NCI-H1436 treated with DMSO at 0.1 percent for 48 hours (cell line): ENCODE results near the gene UBASH3A.
A peak's percentile ranks its signal among the peaks of the same experiment; 100 is the strongest.

Source experiments
- DNase-seq: peaks from one replicate; lab custom pipeline; 2025; lab: John Stamatoyannopoulos, UW

The UBASH3A gene

DNA sequence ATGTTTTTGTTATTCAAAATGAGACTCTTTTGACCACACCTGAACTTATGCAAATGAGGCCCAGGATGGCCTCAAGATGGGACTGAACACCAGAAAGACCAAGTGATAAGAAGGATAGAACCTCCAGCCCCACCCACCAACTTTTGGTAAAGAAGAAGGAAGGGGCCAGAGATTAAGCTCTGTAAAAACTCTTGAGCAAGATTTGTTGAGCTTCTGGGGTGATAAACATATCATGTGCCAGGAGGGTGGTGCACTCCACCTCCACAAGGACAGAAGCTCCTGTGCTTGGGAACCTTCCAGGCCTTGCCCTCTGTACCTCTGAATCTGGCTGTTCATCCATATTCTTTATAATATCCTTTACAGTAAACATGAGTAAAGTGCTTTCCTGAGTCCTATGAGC, 87.0 kb downstream of the UBASH3A start:
- DNase-seq = no peak

DNA sequence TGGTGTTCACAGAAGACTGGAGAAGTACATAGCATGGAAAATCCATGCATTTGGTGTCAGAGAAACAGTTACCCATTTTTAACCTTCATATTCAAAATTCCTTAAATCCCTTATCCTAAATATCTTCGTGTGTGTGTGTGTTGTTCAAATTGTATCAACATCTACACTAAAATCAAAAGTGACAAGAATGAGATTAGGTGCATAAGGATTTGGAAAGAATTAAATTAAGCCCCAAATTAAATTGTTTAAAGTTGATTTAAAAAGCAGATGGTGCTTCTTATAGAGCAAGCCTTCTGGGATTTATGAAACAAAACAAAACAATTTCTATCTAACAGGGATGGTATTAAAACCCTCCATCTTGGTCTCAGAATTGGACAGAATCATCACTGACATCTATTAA, 87.6 kb downstream of the UBASH3A start:
- DNase-seq = no peak

DNA sequence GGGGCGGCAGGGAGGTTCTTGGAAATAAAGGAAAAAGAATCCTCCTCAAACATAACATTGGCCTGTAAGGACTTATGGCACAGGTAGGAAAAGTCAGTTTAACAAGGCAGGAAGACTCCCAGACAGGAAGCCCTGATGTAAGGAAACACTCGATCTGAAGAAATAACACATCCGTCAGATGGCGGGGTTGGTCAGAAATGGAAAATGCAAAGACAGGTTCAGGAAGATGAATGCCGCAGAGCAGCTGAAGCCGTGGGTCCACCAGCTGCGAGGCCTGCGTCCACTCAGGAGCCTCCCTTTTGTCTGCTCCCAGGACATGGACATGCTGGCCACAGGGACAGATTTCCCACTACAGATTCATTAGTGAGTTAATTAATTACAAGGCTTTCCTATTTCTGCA, 88.5 kb downstream of the UBASH3A start:
- DNase-seq = no peak

DNA sequence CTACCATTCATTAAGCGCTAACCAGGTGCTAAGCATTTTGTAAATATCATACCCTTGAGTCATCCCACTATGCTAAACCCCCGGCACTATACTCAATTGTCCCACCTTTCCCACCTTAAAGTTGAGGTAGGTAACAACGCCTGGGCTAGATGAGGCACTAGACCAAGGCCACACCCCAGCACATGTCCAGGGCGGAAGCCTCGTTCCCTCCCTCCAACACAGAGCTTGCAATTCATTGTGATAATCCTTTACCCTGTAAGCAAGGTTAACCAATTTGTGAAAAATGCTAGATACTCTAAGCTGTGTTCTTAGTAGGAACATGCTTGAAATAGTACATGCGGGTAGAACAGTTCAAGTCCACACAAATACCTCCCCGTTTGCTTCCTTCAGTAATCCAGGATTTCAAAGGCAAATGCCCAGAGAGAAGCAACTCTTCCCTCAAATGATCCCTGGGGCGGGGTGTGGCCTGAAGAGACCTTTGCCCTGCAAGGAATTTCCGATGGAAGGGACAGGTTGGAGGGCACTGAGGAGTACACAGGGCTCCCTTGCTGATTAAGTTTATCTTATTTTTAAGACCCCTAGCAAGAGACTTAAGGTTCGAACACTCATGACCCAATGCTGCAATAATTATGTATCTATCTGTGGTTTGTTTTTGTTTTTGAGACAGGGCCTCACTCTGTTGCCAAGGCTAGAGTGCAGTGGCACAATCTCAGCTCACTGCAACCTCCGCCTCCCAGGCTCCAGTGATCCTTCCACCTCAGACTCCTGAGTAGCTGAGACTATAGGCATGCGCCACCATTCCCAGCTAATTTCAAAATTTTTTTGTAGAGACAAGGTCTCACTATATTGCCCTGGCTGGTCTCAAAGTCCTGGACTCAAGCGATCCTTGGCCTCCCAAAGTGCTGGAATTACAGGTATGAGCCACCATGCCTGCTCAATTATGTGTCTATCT, 89.7 kb downstream of the UBASH3A start:
- no peak for DNase-seq

DNA sequence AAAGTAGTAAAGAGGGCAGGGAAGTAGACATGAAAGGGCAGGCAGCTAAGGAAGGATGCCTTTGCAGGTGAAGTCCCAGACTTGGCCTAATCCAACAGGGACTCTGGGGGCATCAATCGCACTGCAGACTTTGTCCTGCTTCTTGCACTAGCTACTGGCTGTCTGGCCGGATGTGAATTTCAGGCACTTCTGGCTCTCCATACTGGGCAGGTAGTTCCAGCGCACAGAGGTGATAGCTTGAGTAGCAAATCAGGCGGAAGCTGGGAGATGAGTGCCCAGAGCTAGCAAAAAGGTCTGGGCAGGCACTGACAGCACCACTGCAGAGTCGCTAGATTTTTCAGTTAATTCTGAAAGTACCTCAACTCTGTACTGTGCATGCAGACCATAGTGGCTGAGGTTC, 91.3 kb downstream of the UBASH3A start:
- DNase-seq = no peak

DNA sequence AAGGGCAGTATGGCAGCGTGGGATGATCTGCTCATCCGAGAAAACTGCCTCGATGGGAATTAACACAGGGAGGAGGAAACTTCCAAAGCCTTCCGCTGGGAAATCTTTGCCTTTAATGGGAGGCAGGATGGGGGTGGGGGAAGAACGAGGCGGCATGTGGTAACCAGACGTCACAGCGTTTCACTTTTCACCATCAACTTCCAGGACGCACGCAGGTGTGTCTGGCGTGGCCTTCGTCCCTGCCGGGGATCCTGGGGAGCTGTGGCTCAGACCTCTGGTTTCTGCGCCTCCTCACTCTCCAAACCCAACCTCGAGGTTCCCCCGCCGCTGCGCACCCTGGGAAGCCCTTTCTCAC, 92.0 kb downstream of the UBASH3A start:
- no peak for DNase-seq

DNA sequence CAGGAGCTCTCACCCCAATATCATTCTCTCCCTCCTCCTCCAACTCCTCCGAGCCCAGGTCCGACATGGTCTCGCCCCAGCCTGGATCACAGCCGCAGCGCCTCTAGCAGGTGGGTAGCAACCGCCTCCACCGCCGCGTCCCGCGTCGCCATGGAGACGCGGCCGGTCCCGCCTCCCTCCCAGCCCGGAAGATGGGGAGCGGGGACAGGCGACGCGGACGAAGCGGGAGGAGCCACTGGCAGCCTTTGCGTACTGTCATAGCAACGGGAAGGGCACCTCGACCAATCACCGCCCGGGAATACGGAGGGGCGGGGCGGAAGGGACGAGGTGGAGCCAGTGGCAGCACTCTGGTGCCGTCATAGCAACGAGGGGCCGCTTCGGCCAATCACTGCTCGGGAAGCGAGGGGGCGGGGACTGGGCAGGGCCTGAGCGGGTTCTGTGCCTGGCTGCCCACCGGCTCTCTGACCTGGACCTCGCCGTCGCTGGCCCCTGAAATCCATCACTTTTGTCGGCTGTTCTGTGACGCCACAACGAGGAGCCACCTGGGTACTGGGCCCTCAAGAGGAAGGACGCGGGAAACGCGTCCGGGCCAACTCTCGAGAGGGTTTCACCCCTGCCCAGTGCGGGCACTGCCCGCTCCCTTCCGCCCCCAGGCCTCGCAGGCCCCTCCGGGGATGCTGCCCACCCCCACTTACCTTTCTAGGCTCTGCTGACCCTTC, 92.6 kb downstream of the UBASH3A start, which contains the start of gene RSPH1:
RSPH1 (minus strand) TSS at position 105 of the 719 bp plus-strand sequence; CDS start at position 67, 38 bp downstream.
- peak; percentile 95 for DNase-seq

DNA sequence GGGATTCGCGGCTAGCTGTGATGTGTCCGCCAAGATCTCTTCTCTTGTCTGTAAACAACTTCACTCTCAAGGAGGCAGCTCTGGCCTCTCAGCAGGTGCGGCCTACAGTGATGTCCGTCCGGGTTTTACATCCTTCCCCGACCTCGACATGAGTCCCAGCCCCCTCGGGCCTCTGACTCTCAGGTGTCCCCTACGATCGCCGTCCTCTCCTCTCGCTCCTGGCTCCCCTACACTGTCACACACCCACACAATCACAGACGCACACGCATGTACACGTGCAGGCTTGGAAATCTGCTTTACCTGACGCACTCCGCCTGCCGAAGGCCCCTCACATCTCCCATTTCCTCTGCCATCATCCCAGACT, 93.1 kb downstream of the UBASH3A start:
- no peak for DNase-seq
